Coronary artery (tissue), 2 donors: ENCODE results near the gene SAA4.
"Not testable (repeated sequence)": the region's sequence is repeated elsewhere in the genome, so short reads cannot be mapped to it uniquely, and the experiment has no call there.

ENCODE experiments used
- DNase-seq: peaks from one replicate; pipeline ENCODE4 v3.0.0-alpha.2; 2017; ENCODE audit warnings: low spot score
- H3K27ac ChIP-seq, 2 donors: fragments of 200-600 bp; sonication (generic); one replicate each; pipeline ENCODE4 v1.5.1; 2016 to 2019
- H3K4me3 ChIP-seq: fragments of 200-600 bp; sonication (generic); 2 replicates; pipeline ENCODE4 v1.5.1; 2016; ENCODE audit warnings: mild to moderate bottlenecking, moderate library complexity
- TF ChIP-seq, protein P1 (sequence below): fragments of 200-600 bp; sonication (generic); IDR thresholded peaks from one replicate; pipeline ENCODE4 v1.5.1; 2019; ENCODE audit warnings: antibody characterized with exemption

Gene SAA4

DNA sequence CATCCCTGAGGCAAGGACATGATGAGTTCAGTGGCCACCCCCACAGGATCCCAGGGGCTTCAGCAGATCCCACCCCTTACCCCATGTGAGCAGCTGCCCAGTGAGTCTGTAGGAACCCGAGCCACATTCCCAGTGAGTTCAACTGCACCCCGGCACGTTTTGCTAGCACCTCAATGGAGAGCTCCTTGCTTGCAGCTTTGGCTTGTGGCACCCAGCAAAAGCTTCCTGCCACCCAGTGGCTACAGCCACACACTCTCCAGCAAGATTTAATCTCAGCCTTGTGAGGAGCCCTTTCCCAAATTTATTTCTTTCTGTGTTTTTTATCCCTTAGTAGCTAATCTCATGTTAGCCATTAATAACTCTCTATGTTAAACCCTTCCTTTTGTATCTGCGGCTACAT is 33.5 kb upstream of the SAA4 start:
- H3K27ac ChIP-seq: no peak overlapping the region
- TF ChIP-seq, protein P1, sequence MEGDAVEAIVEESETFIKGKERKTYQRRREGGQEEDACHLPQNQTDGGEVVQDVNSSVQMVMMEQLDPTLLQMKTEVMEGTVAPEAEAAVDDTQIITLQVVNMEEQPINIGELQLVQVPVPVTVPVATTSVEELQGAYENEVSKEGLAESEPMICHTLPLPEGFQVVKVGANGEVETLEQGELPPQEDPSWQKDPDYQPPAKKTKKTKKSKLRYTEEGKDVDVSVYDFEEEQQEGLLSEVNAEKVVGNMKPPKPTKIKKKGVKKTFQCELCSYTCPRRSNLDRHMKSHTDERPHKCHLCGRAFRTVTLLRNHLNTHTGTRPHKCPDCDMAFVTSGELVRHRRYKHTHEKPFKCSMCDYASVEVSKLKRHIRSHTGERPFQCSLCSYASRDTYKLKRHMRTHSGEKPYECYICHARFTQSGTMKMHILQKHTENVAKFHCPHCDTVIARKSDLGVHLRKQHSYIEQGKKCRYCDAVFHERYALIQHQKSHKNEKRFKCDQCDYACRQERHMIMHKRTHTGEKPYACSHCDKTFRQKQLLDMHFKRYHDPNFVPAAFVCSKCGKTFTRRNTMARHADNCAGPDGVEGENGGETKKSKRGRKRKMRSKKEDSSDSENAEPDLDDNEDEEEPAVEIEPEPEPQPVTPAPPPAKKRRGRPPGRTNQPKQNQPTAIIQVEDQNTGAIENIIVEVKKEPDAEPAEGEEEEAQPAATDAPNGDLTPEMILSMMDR: no peak
- DNase-seq: no peak
- no peak overlapping the region for H3K4me3 ChIP-seq

DNA sequence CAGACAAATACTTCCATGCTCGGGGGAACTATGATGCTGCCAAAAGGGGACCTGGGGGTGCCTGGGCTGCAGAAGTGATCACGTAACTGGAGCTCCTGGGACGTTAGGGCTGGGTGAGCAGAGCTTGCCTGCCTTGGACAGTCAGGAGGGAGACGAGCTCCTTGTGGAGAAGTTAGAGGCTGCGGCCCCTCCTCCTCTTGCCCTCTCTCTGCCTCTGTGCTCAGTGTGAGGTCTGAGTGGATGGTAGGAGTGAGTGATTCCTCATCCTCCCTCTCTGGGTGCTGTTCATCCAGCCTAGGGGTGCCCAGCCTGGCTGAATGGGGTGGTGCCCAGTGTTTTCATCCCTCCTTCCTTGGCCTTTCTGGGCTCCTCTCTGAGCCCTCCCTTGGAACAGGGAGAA is 32.6 kb upstream of the SAA4 start:
- DNase-seq, H3K4me3 ChIP-seq, H3K27ac ChIP-seq: not testable (repeated sequence)

DNA sequence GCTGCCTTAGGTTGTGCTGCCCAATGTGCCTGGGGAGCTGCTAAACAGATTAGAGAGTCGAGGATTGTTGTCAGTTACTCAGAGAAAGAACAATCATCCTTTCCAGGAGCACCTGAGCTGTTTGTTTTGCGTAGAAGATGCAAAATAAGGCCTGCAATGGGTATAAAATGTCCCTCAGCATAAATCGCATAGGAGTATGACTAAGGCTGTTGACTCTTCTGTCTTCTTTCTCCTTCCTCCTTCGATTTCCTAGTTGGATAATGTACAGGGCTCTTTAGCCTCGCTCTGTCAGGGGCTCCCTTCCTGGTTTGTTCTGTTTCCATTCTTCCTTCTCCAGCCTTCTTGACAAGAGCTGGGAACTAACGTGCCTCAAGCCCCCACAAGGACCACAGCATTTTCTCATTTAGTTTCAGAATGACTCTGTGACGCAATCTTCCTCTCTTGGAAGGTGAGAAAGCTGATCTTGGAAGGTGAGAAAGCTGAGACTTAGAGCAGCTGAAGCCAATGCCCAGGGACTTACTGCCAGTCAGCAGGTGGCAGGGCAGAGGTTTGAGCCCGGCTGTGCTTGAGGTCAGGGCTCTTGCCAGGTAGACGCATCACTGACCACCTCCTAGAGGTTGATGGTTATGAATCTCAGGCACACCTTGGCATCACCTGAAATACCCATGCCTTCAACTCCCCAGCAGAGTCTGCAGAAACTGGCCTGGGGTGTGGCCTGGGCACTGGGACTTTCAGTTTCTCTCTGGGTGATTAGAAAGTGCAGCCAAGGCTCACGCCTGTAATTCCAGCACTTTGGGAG is 30.9 kb upstream of the SAA4 start:
- not testable (repeated sequence) for DNase-seq, H3K27ac ChIP-seq, H3K4me3 ChIP-seq

DNA sequence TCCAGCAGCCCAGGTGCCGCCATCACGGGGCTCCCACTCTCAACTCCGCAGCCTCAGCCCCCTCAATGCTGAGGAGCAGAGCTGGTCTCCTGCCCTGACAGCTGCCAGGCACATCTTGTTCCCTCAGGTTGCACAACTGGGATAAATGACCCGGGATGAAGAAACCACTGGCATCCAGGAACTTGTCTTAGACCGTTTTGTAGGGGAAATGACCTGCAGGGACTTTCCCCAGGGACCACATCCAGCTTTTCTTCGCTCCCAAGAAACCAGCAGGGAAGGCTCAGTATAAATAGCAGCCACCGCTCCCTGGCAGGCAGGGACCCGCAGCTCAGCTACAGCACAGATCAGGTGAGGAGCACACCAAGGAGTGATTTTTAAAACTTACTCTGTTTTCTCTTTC is 29.3 kb upstream of the SAA4 start, which contains the start of gene SAA1:
Gene SAA1 (plus strand): TSS at position 316 of the 400 bp plus-strand sequence. CDS start 624 bp downstream, outside the sequence.
- Histone ChIP-seq H3K27ac (no peak within 1 kb of the TSS), H3K4me3 (no peak within 1 kb of the TSS)
- no peak for DNase-seq
- TF ChIP-seq, protein P1: no peak

DNA sequence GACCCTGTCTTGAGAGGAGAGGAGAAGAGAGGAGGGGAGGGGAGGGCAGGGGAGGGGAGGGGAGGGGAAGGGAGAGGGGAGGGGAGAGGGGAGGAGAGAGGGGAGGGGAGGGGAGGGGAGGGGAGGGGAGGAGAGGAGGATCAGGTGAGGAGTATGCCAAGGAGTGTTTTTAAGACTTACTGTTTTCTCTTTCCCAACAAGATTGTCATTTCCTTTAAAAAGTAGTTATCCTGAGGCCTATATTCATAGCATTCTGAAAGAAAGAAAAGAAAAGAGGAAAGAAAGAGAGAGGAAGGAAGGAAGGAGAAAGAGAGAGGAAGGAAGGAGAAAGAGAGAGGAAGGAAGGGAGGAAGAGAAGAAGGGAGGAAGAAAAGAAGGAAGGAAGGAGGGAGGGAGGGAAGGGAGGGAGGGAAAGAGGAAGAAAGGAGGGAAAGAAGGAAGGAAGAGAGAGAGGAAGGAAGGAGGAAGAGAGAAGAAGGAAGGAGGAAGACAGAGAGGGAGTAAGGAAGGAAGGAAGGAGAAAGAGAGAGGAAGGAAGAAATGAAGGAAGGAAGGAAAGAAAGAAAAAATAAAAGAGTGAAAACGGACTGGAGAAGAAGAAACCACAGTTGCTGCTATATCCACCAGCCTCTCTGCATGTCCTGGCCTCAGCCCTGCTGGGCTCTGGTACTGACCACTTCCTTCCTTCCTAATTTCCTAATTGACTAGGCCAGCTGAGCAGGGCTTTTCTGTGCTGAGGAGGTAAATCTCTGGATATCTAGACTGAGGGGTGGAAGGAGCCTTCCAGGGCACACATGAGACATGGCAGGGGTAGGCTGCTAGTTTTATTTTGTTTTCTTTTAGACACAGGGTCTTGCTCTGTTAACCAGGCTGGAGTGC is 28.3 kb upstream of the SAA4 start:
- TF ChIP-seq, protein P1: no peak
- H3K4me3 ChIP-seq: no peak overlapping the region
- no peak for DNase-seq

DNA sequence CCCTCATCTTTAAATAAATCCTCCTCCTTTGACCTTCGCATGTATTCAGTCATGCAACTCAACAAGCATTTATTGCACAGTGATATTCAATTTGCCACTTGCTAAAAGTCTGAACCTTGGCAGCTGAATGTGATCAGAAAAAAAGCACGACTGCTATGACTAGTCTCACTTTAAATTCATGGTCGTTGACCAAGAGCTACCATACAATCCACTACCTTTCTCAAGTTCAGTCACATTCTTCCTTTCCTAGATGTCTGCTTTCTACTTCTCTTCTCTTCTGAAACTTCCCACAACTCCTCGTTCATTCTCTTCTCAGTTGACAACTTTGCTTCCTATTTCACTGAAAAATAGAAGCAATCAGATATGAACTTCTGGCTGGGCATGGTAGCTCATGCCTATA is 27.4 kb upstream of the SAA4 start:
- no peak for DNase-seq
- no peak overlapping the region for H3K4me3 ChIP-seq
- no peak overlapping the region for H3K27ac ChIP-seq
- TF ChIP-seq, protein P1: no peak

More for the DNA sequence above, 28.3 kb upstream of the SAA4 start:
- no peak overlapping the region for H3K27ac ChIP-seq

DNA sequence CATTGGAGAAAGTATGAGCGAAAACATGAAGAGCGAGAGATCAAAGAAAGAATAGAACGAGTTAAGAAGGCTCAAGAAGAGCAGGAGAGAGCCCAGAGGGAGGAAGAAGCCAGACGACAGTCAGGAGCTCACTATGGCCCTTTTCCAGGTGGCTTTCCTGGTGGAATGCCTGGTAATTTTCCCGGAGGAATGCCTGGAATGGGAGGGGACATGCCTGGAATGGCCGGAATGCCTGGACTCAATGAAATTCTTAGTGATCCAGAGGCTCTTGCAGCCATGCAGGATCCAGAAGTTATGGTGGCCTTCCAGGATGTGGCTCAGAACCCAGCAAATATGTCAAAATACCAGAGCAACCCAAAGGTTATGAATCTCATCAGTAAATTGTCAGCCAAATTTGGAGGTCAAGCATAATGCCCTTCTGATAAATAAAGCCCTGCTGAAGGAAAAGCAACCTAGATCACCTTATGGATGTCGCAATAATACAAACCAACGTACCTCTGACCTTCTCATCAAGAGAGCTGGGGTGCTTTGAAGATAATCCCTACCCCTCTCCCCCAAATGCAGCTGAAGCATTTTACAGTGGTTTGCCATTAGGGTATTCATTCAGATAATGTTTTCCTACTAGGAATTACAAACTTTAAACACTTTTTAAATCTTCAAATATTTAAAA is 26.2 kb upstream of the SAA4 start:
- H3K27ac ChIP-seq, DNase-seq, H3K4me3 ChIP-seq: not testable (repeated sequence)

DNA sequence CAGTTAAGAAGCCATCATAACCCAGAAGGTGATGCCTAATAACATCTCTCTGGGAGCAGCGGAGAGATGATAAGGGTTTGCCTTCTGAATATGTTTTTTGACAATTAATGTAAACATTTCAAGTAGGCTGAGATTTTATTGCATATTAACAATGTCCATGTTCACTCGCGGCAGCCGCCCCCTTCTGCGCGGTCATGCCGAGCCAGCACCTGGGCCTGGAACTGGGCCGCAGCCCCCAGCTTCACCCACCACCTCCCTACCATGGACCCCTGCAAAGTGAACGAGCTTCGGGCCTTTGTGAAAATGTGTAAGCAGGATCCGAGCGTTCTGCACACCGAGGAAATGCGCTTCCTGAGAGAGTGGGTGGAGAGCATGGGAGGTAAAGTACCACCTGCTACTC is 25.1 kb upstream of the SAA4 start:
- TF ChIP-seq, protein P1: no peak
- Histone ChIP-seq H3K27ac (no peak overlapping the region), H3K4me3 (no peak overlapping the region)
- no peak for DNase-seq
